Inferior parietal cortex (tissue), 1 donor: ENCODE data around the gene TIMM17A.
"Not testable (repeated sequence)": the region's sequence is repeated elsewhere in the genome, so short reads cannot be mapped to it uniquely, and the experiment has no call there.

Source experiments
- DNase-seq: peaks from one replicate; pipeline ENCODE4 v3.0.0-alpha.2; 2016; ENCODE audit errors: extremely low spot score

The TIMM17A gene

GRCh38 chr1:201940316-201940715, 15.0 kb upstream of the TIMM17A start:
- DNase-seq = not testable (repeated sequence)

DNA sequence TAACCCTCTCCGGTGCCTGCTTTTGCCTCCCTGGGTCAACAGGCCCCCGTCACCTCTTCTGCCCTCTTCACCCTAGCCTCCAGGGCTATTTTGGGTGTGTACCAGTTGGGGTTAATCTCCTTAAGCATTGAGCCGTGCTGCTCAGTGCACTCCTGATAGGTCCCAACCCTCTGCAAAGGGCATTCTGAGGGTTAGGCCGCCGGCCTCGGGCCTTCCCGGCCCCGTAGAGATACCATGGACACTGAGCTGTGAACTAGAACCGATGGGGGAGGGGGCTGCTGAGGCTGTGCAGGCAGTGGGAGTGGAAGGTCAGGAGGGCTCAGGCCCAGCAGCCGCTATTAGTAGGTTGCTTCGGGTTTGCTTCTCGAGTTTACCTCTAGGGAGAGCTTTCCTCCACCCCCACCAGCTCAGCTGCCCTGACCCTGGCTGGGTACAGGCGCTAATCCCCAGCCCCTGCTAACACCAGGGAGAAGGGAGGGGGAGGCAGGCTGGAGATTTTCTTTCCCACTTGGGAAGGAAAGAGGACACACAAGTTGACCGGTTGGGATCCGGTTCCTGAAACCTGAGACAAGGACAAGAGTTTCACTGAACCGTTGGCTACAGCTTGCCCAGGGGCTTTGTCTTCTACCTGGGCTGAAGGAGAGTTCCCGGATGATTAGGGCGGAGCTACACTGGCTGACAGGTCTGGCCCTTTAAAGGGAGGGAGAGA, 13.7 kb upstream of the TIMM17A start:
- DNase-seq = no peak

DNA sequence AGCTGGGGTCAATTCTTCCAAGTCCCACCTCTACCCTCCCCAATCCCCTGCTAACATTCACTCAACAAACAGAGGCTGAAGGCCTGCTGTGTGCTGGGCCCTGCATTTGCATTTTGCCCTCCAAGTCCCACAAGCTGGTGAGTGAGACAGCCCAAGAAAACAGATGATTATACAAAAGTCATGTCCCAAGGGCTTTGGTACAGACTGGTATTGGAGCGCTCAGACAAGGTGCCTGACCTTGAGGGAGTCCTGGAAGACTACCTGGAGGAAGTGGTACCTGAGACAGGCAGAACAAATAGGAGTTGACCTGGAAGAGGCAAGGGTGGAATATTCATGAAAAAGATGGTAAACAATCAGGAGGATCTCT, 13.2 kb upstream of the TIMM17A start:
- DNase-seq = no peak

GRCh38 chr1:201944002-201944401, 11.3 kb upstream of the TIMM17A start:
- no peak for DNase-seq

- DNase-seq = no peak
Observed at GRCh38 chr1:201944639-201945038, 10.7 kb upstream of the TIMM17A start.

- DNase-seq = no peak
Observed at GRCh38 chr1:201945157-201945556, 10.1 kb upstream of the TIMM17A start.

- no peak for DNase-seq
Observed at GRCh38 chr1:201945863-201946223, 9.5 kb upstream of the TIMM17A start.

DNA sequence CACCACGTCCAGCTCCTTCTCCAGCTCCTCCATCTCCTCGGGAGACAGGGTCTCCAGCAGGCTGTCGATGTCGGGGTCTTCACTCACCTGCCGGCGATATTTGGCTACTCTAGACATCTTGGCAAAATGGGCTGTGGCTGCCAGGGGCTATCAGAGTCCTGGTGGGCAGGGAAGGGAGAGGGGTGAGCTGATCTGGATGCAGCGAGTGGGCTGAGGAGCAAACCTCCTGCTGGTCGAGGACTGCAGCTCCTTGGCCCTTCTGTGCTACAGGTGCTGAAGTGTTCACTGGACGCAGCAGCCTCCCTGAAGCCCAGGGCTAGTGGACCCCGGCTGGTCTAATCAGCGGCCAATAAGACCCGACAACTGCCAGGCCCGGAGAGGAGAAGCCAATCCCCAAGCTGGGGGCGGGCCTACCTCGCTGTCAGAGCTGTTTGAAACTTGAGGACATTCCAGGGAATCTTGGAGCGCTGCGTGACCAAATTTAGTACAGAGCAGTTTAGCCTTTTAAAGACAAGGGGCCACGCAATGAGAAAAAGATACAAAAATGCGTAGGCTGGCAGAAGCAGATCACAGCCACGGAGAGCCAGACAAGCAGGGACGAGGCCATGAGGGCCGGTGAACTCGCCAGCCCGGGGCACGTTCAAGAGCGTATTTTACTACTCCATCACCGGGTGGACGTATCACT, 8.9 kb upstream of the TIMM17A start, which contains the start of gene LMOD1:
TSS of gene LMOD1 (minus strand) at position 325 of the 685 bp plus-strand sequence. CDS start at position 117, 208 bp downstream.
- peak; percentile 36 for DNase-seq

- no peak for DNase-seq
Observed at GRCh38 chr1:201947697-201948008, 7.7 kb upstream of the TIMM17A start.

GRCh38 chr1:201949491-201949890, 5.8 kb upstream of the TIMM17A start:
- DNase-seq = no peak

- DNase-seq = no peak
Observed at GRCh38 chr1:201954263-201955008, 867 bp upstream of the TIMM17A start.

GRCh38 chr1:201955729-201956143, 433 bp downstream of the TIMM17A start:
- no peak for DNase-seq

DNA sequence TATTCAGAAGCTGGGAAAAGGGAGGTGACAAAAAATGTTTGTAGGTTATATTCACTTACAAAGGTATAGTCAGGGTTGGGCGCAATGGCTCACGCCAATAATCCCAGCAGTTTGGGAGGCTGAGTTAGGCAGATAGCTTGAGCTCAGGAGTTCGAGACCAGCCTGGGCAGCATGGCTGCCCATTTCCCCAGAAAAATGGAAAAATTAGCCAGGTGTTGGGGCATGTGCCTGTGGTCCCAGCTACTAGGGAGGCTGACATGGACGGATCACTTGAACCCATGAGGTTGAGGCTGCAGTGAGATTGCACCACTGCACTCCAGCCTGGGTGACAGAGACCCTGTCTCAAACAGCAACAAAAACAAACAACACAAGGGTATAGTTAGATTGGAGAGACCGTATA, 3.0 kb downstream of the TIMM17A start:
- no peak for DNase-seq

DNA sequence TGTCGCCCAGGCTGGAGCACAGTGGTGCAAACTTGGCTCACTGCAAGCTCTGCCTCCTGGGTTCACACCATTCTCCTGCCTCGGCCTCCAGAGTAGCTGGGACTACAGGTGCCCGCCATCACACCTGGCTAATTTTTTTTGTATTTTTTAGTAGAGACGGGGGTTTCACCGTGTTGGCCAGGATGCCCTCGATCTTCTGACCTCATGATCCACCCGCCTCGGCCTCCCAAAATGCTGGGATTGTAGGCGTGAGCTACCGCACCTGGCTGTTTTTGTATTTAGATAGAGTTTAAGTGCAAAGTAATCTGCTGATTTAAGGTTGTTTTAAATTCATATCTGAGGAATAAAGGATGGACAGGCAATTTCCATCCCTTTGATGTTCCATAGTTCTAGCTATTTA, 7.1 kb downstream of the TIMM17A start:
- not testable (repeated sequence) for DNase-seq

DNA sequence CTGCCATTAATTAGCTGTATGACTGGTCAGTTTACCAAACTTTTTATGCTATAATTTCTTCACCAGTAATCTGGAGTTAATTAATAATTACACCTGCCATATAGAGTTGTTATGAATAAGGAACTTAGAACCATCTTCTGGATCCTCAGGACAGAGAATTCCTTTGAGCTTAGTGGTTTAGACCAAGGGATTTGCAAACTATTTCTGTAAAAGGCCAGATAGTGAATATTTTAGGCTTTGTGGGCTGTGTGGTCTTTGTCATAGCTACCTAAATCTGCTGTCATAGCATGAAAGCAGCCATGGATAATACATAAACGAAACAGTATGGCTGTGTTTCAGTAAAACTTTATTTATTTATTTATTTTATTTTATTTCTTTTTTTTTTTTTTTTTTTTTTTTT, 9.0 kb downstream of the TIMM17A start:
- no peak for DNase-seq

DNA sequence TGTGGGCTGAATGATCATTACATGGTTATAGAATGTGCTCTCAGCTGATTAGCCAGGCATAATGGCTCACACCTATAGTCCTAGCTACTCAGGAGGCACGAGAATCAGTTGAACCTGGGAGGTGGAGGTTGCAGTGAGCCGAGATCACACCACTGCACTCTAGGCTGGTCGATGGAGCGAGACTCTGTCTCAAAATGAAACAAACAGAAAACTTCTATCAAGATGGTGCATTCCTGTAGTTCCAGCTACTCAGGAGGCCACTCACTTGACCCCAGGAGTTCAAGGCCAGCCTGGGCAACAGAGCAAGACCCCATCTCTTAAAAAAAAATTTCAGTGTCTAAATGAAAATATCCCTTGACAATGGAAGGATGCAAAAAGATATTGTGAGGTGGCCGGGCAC, 10.9 kb downstream of the TIMM17A start:
- no peak for DNase-seq

DNA sequence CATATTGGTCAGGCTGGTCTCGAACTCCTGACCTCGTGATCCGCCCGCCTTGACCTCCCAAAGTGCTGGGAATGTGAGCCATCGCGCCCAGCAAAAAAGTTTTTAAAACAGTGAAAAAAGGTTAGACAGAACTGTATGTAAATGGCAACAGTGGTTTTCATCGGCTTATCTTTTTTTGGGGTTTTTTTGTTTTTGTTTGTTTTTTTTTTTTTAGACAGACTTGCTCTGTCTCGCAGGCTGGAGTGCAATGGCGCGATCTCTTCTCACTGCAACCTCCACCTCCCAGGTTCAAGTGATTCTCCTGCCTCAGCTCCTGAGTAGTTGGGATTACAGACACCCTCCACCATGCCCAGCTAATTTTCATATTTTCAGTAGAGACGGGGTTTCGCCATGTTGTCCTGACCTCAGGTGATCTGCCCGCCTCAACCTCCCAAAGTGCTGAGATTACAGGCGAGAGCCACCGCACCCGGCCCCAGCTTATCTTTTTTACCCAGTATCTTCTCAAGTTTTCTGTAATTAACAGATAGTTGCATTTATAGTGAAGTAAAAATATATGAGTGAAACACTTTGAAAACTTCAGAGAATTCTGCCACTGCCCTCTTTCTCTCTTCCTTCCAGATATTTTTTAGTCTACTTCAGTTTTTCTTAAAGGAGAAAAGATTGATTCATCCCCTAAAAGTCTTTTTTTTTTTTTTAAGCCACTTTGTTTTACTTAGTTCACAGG, 13.1 kb downstream of the TIMM17A start:
- DNase-seq = no peak

GRCh38 chr1:201970334-201971159, 15.2 kb downstream of the TIMM17A start:
- DNase-seq = no peak

DNA sequence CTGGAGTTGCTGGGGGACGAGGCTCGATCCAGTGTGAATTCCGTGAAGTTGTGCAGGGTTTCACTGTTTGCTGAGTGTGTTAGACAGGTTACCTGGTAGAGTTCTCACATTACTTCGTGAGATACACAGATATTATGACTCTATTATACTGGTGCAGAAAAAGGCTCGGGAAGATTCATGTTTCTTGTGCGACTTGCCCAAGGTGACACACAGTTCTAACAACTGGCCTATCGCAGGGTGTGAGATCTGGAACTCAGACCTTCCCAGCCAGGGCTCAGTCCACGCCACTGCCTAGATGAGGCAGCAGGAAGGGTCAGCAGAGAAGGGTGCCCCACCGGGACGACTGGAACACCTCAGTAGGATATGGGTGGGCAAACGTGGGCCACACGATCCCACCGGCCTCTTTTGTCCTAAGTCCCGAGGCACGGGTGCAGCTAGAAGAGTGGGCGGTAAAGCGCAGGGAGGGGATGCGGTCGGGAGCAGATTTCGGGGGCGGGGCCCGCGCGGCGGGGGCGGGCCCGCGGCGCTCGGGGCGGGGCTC, 26.8 kb downstream of the TIMM17A start:
- no peak for DNase-seq

GRCh38 chr1:201982623-201983379, 27.5 kb downstream of the TIMM17A start, which contains the start of gene RNPEP:
Gene RNPEP (plus strand): TSS chr1:201982648. CDS start chr1:201982667, 19 bp downstream.
- peak; percentile 66 for DNase-seq
